ENCODE results near the gene NXF3.
"Not testable (repeated sequence)": the region's sequence is repeated elsewhere in the genome, so short reads cannot be mapped to it uniquely, and the experiment has no call there.

Gene NXF3

GRCh38 chrX:103092942-103093341, at the start of gene NXF3:
TSS of gene NXF3 (minus strand) at chrX:103093143. CDS start at chrX:103093023, 120 bp downstream.
- TF ChIP-seq POLR2AphosphoS5 (IDR thresholded peaks at IDR 0.05; ENCODE audit: borderline replicate concordance, low read depth, low read length) (no peak), EZH2 (IDR thresholded peaks at IDR 0.05) (no peak), FOXP2 (optimal IDR thresholded peaks at IDR 0.05; ENCODE audit: control extremely low read depth, extremely low read length, insufficient read depth) (no peak)
- Histone ChIP-seq H3K36me3 (ENCODE audit: insufficient read depth, low read length) (no peaks in the 10 kb centered on the region), H3K27ac (no peak within 1 kb of the TSS), H3K4me3 (no peak within 1 kb of the TSS), H3K9ac (ENCODE audit: insufficient read length) (no peak within 1 kb of the TSS), H3K9me3 (ENCODE audit: low read depth, low read length) (no peaks in the 10 kb centered on the region)
- no peak for DNase-seq (ENCODE audit: low read depth, low spot score)

- H3K27ac ChIP-seq; DNase-seq (ENCODE audit: low read depth, low spot score): not testable (repeated sequence)
Observed at GRCh38 chrX:103136528-103136927, 43.6 kb upstream of the NXF3 start.

GRCh38 chrX:103124284-103124683, 31.3 kb upstream of the NXF3 start:
- DNase-seq (ENCODE audit: low read depth, low spot score): no peak
- TF ChIP-seq FOXP2 (optimal IDR thresholded peaks at IDR 0.05; ENCODE audit: control extremely low read depth, extremely low read length, insufficient read depth) (no peak), EZH2 (IDR thresholded peaks at IDR 0.05) (no peak), POLR2AphosphoS5 (IDR thresholded peaks at IDR 0.05; ENCODE audit: borderline replicate concordance, low read depth, low read length) (no peak)
- H3K27ac ChIP-seq: no peak overlapping the region
- no peaks in the 10 kb centered on the region for H3K9me3 ChIP-seq (ENCODE audit: low read depth, low read length)
- no peak overlapping the region for H3K9ac ChIP-seq (ENCODE audit: insufficient read length)
- H3K36me3 ChIP-seq (ENCODE audit: insufficient read depth, low read length): no peaks in the 10 kb centered on the region
- H3K4me3 ChIP-seq: no peak overlapping the region

More at GRCh38 chrX:103136528-103136927, 43.6 kb upstream of the NXF3 start:
- H3K9me3 ChIP-seq (ENCODE audit: low read depth, low read length); H3K4me3 ChIP-seq; H3K36me3 ChIP-seq (ENCODE audit: insufficient read depth, low read length); H3K9ac ChIP-seq (ENCODE audit: insufficient read length): not testable (repeated sequence)

GRCh38 chrX:103120748-103121147, 27.8 kb upstream of the NXF3 start:
- no peak overlapping the region for H3K27ac ChIP-seq
- DNase-seq (ENCODE audit: low read depth, low spot score): no peak
- TF ChIP-seq FOXP2 (optimal IDR thresholded peaks at IDR 0.05; ENCODE audit: control extremely low read depth, extremely low read length, insufficient read depth) (no peak), EZH2 (IDR thresholded peaks at IDR 0.05) (no peak), POLR2AphosphoS5 (IDR thresholded peaks at IDR 0.05; ENCODE audit: borderline replicate concordance, low read depth, low read length) (no peak)
- no peaks in the 10 kb centered on the region for H3K36me3 ChIP-seq (ENCODE audit: insufficient read depth, low read length)
- H3K9ac ChIP-seq (ENCODE audit: insufficient read length): no peak overlapping the region
- H3K4me3 ChIP-seq: no peak overlapping the region
- no peaks in the 10 kb centered on the region for H3K9me3 ChIP-seq (ENCODE audit: low read depth, low read length)

- H3K9me3 ChIP-seq (ENCODE audit: low read depth, low read length); H3K9ac ChIP-seq (ENCODE audit: insufficient read length); DNase-seq (ENCODE audit: low read depth, low spot score): not testable (repeated sequence)
Observed at GRCh38 chrX:103116970-103117369, 24.0 kb upstream of the NXF3 start.

GRCh38 chrX:103109497-103109896, 16.6 kb upstream of the NXF3 start:
- not testable (repeated sequence) for H3K27ac ChIP-seq; H3K36me3 ChIP-seq (ENCODE audit: insufficient read depth, low read length); H3K4me3 ChIP-seq; DNase-seq (ENCODE audit: low read depth, low spot score); H3K9ac ChIP-seq (ENCODE audit: insufficient read length); H3K9me3 ChIP-seq (ENCODE audit: low read depth, low read length)

More at GRCh38 chrX:103116970-103117369, 24.0 kb upstream of the NXF3 start:
- not testable (repeated sequence) for H3K27ac ChIP-seq; H3K36me3 ChIP-seq (ENCODE audit: insufficient read depth, low read length); H3K4me3 ChIP-seq

GRCh38 chrX:103107836-103108235, 14.9 kb upstream of the NXF3 start:
- no peaks in the 10 kb centered on the region for H3K9me3 ChIP-seq (ENCODE audit: low read depth, low read length)
- H3K9ac ChIP-seq (ENCODE audit: insufficient read length): no peak overlapping the region
- no peak overlapping the region for H3K27ac ChIP-seq
- no peak overlapping the region for H3K4me3 ChIP-seq
- no peaks in the 10 kb centered on the region for H3K36me3 ChIP-seq (ENCODE audit: insufficient read depth, low read length)
- DNase-seq (ENCODE audit: low read depth, low spot score): no peak
- no peak for TF ChIP-seq POLR2AphosphoS5 (IDR thresholded peaks at IDR 0.05; ENCODE audit: borderline replicate concordance, low read depth, low read length)
- no peak for TF ChIP-seq EZH2 (IDR thresholded peaks at IDR 0.05)
- TF ChIP-seq FOXP2 (optimal IDR thresholded peaks at IDR 0.05; ENCODE audit: control extremely low read depth, extremely low read length, insufficient read depth): no peak

- H3K9ac ChIP-seq (ENCODE audit: insufficient read length); H3K27ac ChIP-seq; H3K9me3 ChIP-seq (ENCODE audit: low read depth, low read length); H3K4me3 ChIP-seq; H3K36me3 ChIP-seq (ENCODE audit: insufficient read depth, low read length); DNase-seq (ENCODE audit: low read depth, low spot score): not testable (repeated sequence)
Observed at GRCh38 chrX:103107227-103107737, 14.3 kb upstream of the NXF3 start.

GRCh38 chrX:103104370-103104769, 11.4 kb upstream of the NXF3 start:
- not testable (repeated sequence) for H3K4me3 ChIP-seq; H3K9me3 ChIP-seq (ENCODE audit: low read depth, low read length); DNase-seq (ENCODE audit: low read depth, low spot score); H3K9ac ChIP-seq (ENCODE audit: insufficient read length); H3K36me3 ChIP-seq (ENCODE audit: insufficient read depth, low read length); H3K27ac ChIP-seq

GRCh38 chrX:103103866-103104265, 10.9 kb upstream of the NXF3 start:
- H3K27ac ChIP-seq; DNase-seq (ENCODE audit: low read depth, low spot score); H3K36me3 ChIP-seq (ENCODE audit: insufficient read depth, low read length); H3K4me3 ChIP-seq; H3K9me3 ChIP-seq (ENCODE audit: low read depth, low read length); H3K9ac ChIP-seq (ENCODE audit: insufficient read length): not testable (repeated sequence)
